SJCRH30 (cell line): ENCODE results near the gene YKT6. TPM values are rescaled to one million over a fixed set of nuclear protein-coding genes. Genes with fewer than 3 reads are reported as not detected.
A peak's percentile ranks its signal among the peaks of the same experiment; 100 is the strongest.

Experiments used
- DNase-seq, 2 experiments: peaks; one replicate each; pipeline ENCODE4 v3.0.0-alpha.2; 2015 to 2020
- H3K27ac ChIP-seq: fragments of 250-450 bp; sonication (Bioruptor Pico); 2 replicates; pipeline ENCODE4 v1.5.1; 2020; ENCODE audit warnings: mild to moderate bottlenecking, moderate library complexity
- H3K27me3 ChIP-seq: fragments of 250-450 bp; sonication (Bioruptor Pico); 2 replicates; pipeline ENCODE4 v1.5.1; 2020; ENCODE audit warnings: mild to moderate bottlenecking, moderate library complexity
- H3K36me3 ChIP-seq: fragments of 250-450 bp; sonication (Bioruptor Pico); 2 replicates; pipeline ENCODE4 v1.5.1; 2020; ENCODE audit warnings: mild to moderate bottlenecking, moderate library complexity
- H3K4me1 ChIP-seq: fragments of 250-450 bp; sonication (Bioruptor Pico); 2 replicates; pipeline ENCODE4 v1.5.1; 2020; ENCODE audit warnings: mild to moderate bottlenecking, moderate library complexity
- H3K4me3 ChIP-seq: fragments of 250-450 bp; sonication (Bioruptor Pico); 2 replicates; pipeline ENCODE4 v1.5.1; 2020; ENCODE audit warnings: mild to moderate bottlenecking, moderate library complexity
- H3K9me3 ChIP-seq: fragments of 250-450 bp; sonication (Bioruptor Pico); replicated peaks from 2 replicates; pipeline ENCODE4 v1.5.1; 2020; ENCODE audit warnings: mild to moderate bottlenecking, moderate library complexity
- total RNA-seq: library from RNA; depleted of rRNA; stranded (reverse); fragments of >200 nt; shearing (Covaris generic); gene quantifications from 2 replicates; pipeline ENCODE4 v1.2.3, GENCODE V29; 2014; rRNA removed

YKT6 gene
- total RNA-seq, 1 experiment from 2014 or later, result 101 TPM

GRCh38 chr7:44257213-44257612 is 56.4 kb downstream of the YKT6 start:
- Histone ChIP-seq H3K4me1 (peaks cover 12% of the 10 kb centered on the region), H3K36me3 (no peaks in the 10 kb centered on the region), H3K27me3 (0 out of 2 replicates have a peak, but pooled peaks cover 5% of the 10 kb centered on the region), H3K4me3 (no peak overlapping the region), H3K27ac (no peak overlapping the region), H3K9me3 (no peaks in the 10 kb centered on the region)
- DNase-seq, result no peak

GRCh38 chr7:44257618-44258422 is 57.0 kb downstream of the YKT6 start:
- H3K36me3 ChIP-seq, result no peaks in the 10 kb centered on the region
- H3K4me1 ChIP-seq, result peaks cover 12% of the 10 kb centered on the region
- DNase-seq, result peak; percentile 61 to 68
- no peak overlapping the region for H3K4me3 ChIP-seq
- no peaks in the 10 kb centered on the region for H3K9me3 ChIP-seq
- no peak overlapping the region for H3K27ac ChIP-seq
- H3K27me3 ChIP-seq, result peaks cover 11% of the 10 kb centered on the region; the same call in 1 of the 2 replicates

GRCh38 chr7:44258423-44258760 is 57.6 kb downstream of the YKT6 start:
- peaks cover 17% of the 10 kb centered on the region; the same call in 1 of the 2 replicates for H3K27me3 ChIP-seq
- H3K4me1 ChIP-seq, result peaks cover 12% of the 10 kb centered on the region
- H3K4me3 ChIP-seq, result no peak overlapping the region
- no peaks in the 10 kb centered on the region for H3K9me3 ChIP-seq
- DNase-seq, result no peak
- no peaks in the 10 kb centered on the region for H3K36me3 ChIP-seq
- no peak overlapping the region for H3K27ac ChIP-seq

- Histone ChIP-seq H3K27me3 (peaks cover 18% of the 10 kb centered on the region; the same call in 1 of the 2 replicates), H3K36me3 (no peaks in the 10 kb centered on the region)
Measured at GRCh38 chr7:44258865-44259546, 58.2 kb downstream of the YKT6 start.

GRCh38 chr7:44259547-44260457 is 59.0 kb downstream of the YKT6 start:
- peaks cover 12% of the 10 kb centered on the region for H3K4me1 ChIP-seq
- no peak overlapping the region for H3K27ac ChIP-seq
- no peak for DNase-seq
- H3K27me3 ChIP-seq, result peaks cover 21% of the 10 kb centered on the region; the same call in 1 of the 2 replicates
- no peaks in the 10 kb centered on the region for H3K9me3 ChIP-seq
- H3K4me3 ChIP-seq, result no peak overlapping the region
- H3K36me3 ChIP-seq, result no peaks in the 10 kb centered on the region

More at GRCh38 chr7:44258865-44259546, 58.2 kb downstream of the YKT6 start:
- H3K27ac ChIP-seq, result no peak overlapping the region
- no peak overlapping the region for H3K4me3 ChIP-seq
- no peak for DNase-seq
- H3K4me1 ChIP-seq, result peaks cover 12% of the 10 kb centered on the region
- H3K9me3 ChIP-seq, result no peaks in the 10 kb centered on the region

- H3K27ac ChIP-seq, result no peak overlapping the region
- peaks cover 12% of the 10 kb centered on the region for H3K4me1 ChIP-seq
Measured at GRCh38 chr7:44261240-44261639, 60.5 kb downstream of the YKT6 start.

GRCh38 chr7:44262031-44262430 is 61.3 kb downstream of the YKT6 start:
- peaks cover 42% of the 10 kb centered on the region for H3K27me3 ChIP-seq
- H3K27ac ChIP-seq, result no peak overlapping the region
- no peak for DNase-seq
- H3K9me3 ChIP-seq, result no peaks in the 10 kb centered on the region
- no peak overlapping the region for H3K4me3 ChIP-seq
- no peaks in the 10 kb centered on the region for H3K36me3 ChIP-seq
- peaks cover 12% of the 10 kb centered on the region for H3K4me1 ChIP-seq

More at GRCh38 chr7:44261240-44261639, 60.5 kb downstream of the YKT6 start:
- Histone ChIP-seq H3K36me3 (no peaks in the 10 kb centered on the region), H3K9me3 (no peaks in the 10 kb centered on the region), H3K4me3 (no peak overlapping the region), H3K27me3 (peaks cover 34% of the 10 kb centered on the region)
- no peak for DNase-seq

GRCh38 chr7:44263326-44264082 is 62.7 kb downstream of the YKT6 start:
- no peak overlapping the region for H3K27ac ChIP-seq
- H3K4me1 ChIP-seq, result peaks cover 1% of the 10 kb centered on the region; the same call in 1 of the 2 replicates
- H3K36me3 ChIP-seq, result no peaks in the 10 kb centered on the region
- peaks cover 55% of the 10 kb centered on the region for H3K27me3 ChIP-seq
- no peak for DNase-seq
- no peak overlapping the region for H3K4me3 ChIP-seq
- H3K9me3 ChIP-seq, result no peaks in the 10 kb centered on the region

Other genes with a start within 250 kb of the YKT6 start
- gene SPDYE1, start 203.1 kb upstream of the YKT6 start, total RNA-seq, result not detected in 2 replicates
- gene DBNL, start 156.3 kb upstream of the YKT6 start, total RNA-seq, result 51.9 and 54.4 TPM in 2 replicates
- gene PGAM2, start 135.4 kb upstream of the YKT6 start, total RNA-seq, result not detected in 2 replicates
- gene POLM, start 118.4 kb upstream of the YKT6 start, total RNA-seq, result 7.6 and 7.9 TPM in 2 replicates
- gene AEBP1, start 96.6 kb upstream of the YKT6 start, total RNA-seq, result 13.4 and 17.8 TPM in 2 replicates
- gene POLD2, start 77.4 kb upstream of the YKT6 start, total RNA-seq, result 149 and 162 TPM in 2 replicates
- not detected in 2 replicates for gene MYL7, start 59.6 kb upstream of the YKT6 start, total RNA-seq
- not detected in 2 replicates for gene GCK, start 11.5 kb upstream of the YKT6 start, total RNA-seq
- gene CAMK2B, start 124.6 kb downstream of the YKT6 start, total RNA-seq, result 0.84 and 2.4 TPM in 2 replicates